HepG2 (cell line): ENCODE data around the gene DENND2A. TPM values are rescaled to one million over a fixed set of nuclear protein-coding genes. Genes with fewer than 3 reads are reported as not detected.

Experiments used
- ATAC-seq: fragments of 200-7000 bp; cut with Tn5 transposase; 3 replicates; pipeline ENCODE4 v1.9.1; 2020; ENCODE audit warnings: mild to moderate bottlenecking, moderate library complexity
- BruUV-seq: library from RNA; stranded (reverse); fragments of 400-500 nt; replicated peaks from 2 replicates; lab custom pipeline; 2021; lab: Mats Ljungman, UMichigan
- CTCF ChIA-PET: fragments of 300-600 bp; formaldehyde crosslinking; extraction: SDS; loops from one replicate; lab custom pipeline; 2021; ENCODE audit warnings: low total read pairs, inconsistent platforms, low intra/inter-chr PET ratio; lab: Yijun Ruan, JAX
- POLR2A ChIA-PET: fragments of 350-600 bp; sonication (Branson Sonifier 250); formaldehyde crosslinking; loops from one replicate; lab custom pipeline; 2020; ENCODE audit warnings: antibody characterized with exemption, inconsistent platforms; lab: Yijun Ruan, JAX
- DNase-seq: peaks from one replicate; pipeline ENCODE4 v3.0.0-alpha.2; 2015; ENCODE audit warnings: low spot score
- FAIRE-seq: peaks from 3 replicates; lab custom pipeline; 2011; peaks lifted over from hg19 to GRCh38; lab: Jason Lieb, UNC
- H2AFZ ChIP-seq: one replicate; pipeline ENCODE4 v1.6.1; 2011; ENCODE audit warnings: low read length, inconsistent platforms
- H3K27ac ChIP-seq: fragments of 300-600 bp; 3 replicates; pipeline ENCODE4 v1.8.0; 2011; ENCODE audit warnings: mixed run types, mild to moderate bottlenecking, mixed read lengths, low read length, inconsistent platforms; ENCODE audit not compliant: insufficient read depth; ENCODE audit errors: extremely low read length
- H3K27me3 ChIP-seq, 2 experiments: fragments of 200-600 bp in 1 of 2; 2 replicates in 1 of 2; 3 replicates in 1 of 2; pipeline versions ENCODE4 v1.6.0 to v1.8.0; 2011; ENCODE audit warnings: low read length in 2 of 2, mild to moderate bottlenecking in 2 of 2, moderate library complexity in 2 of 2, inconsistent platforms in 1 of 2; ENCODE audit not compliant: insufficient read depth in 2 of 2, control insufficient read depth in 1 of 2
- H3K36me3 ChIP-seq, 2 experiments: fragments of 200-600 bp in 1 of 2; replicated peaks in 1 of 2; 2 replicates in 1 of 2; 3 replicates in 1 of 2; pipeline versions ENCODE4 v1.5.1 to v1.8.0; 2011; ENCODE audit warnings: low read length in 2 of 2, inconsistent platforms in 1 of 2; ENCODE audit not compliant: insufficient read depth in 2 of 2, control insufficient read depth in 1 of 2
- H3K4me1 ChIP-seq: 2 replicates; pipeline ENCODE4 v1.5.1; 2012; ENCODE audit warnings: low read length, inconsistent platforms; ENCODE audit not compliant: insufficient read depth
- H3K4me2 ChIP-seq: 2 replicates; pipeline ENCODE4 v1.6.0; 2011; ENCODE audit warnings: low read depth, low read length, inconsistent platforms
- H3K4me3 ChIP-seq, 3 experiments: fragments of 200-600 bp in 1 of 3; sonication (generic), shearing (Covaris generic) in 1 of 3; replicated peaks in 1 of 3; 2 replicates each; pipeline ENCODE4 v1.5.1; 2011 to 2016; ENCODE audit warnings: low read length in 3 of 3, inconsistent platforms in 2 of 3, low read depth in 2 of 3, mild to moderate bottlenecking in 2 of 3, control low read depth in 1 of 3, mixed read lengths in 1 of 3; ENCODE audit not compliant: insufficient read depth in 1 of 3
- H3K79me2 ChIP-seq: one replicate; pipeline ENCODE4 v1.6.1; 2011; ENCODE audit warnings: low read length, inconsistent platforms; ENCODE audit not compliant: insufficient read depth
- H3K9ac ChIP-seq: 2 replicates; pipeline ENCODE4 v1.6.0; 2011; ENCODE audit warnings: mild to moderate bottlenecking, low read depth, low read length, inconsistent platforms; ENCODE audit not compliant: insufficient read depth
- H3K9me3 ChIP-seq: 2 replicates; pipeline ENCODE4 v1.5.1; 2012; ENCODE audit warnings: mild to moderate bottlenecking, low read length
- H4K20me1 ChIP-seq: 2 replicates; pipeline ENCODE4 v1.6.0; 2011; ENCODE audit warnings: inconsistent platforms, mild to moderate bottlenecking, low read length, moderate library complexity; ENCODE audit not compliant: insufficient read depth
- ADNP ChIP-seq: sonication (generic); formaldehyde crosslinking; IDR thresholded peaks from 2 replicates; pipeline ENCODE4 v1.4.0; 2020; ENCODE audit warnings: missing genetic modification reagents
- KAT2B ChIP-seq: fragments of 150-350 bp; IDR thresholded peaks from 2 replicates; pipeline ENCODE4 v1.6.1; 2014; ENCODE audit warnings: low read depth, low read length, borderline replicate concordance
- NONO ChIP-seq, 2 experiments: fragments of 450-650 bp in 1 of 2; sonication (generic) in 1 of 2; formaldehyde crosslinking in 1 of 2; IDR thresholded peaks in 1 of 2; conservative IDR thresholded peaks in 1 of 2; 2 replicates each; pipeline versions ENCODE4 v1.6.1 to v1.8.0; 2017 to 2022; ENCODE audit warnings: mild to moderate bottlenecking in 1 of 2, missing genetic modification reagents in 1 of 2, moderate library complexity in 1 of 2
- PBX3 ChIP-seq: sonication (generic); formaldehyde crosslinking; IDR thresholded peaks from 2 replicates; pipeline ENCODE4 v1.8.1; 2023; ENCODE audit warnings: missing genetic modification reagents, inconsistent platforms, borderline replicate concordance
- SMAD1 ChIP-seq: sonication (generic); formaldehyde crosslinking; IDR thresholded peaks from 2 replicates; pipeline ENCODE4 v1.4.0; 2020; ENCODE audit warnings: missing genetic modification reagents, low read depth, mild to moderate bottlenecking, borderline replicate concordance
- SRSF1 ChIP-seq: fragments of 200-400 bp; formaldehyde crosslinking; optimal IDR thresholded peaks from 2 replicates; pipeline ENCODE3; 2017; ENCODE audit warnings: mild to moderate bottlenecking, low read depth, low read length, moderate library complexity
- STAT5B ChIP-seq: sonication (generic); formaldehyde crosslinking; IDR thresholded peaks from 2 replicates; pipeline ENCODE4 v1.4.0; 2020; ENCODE audit warnings: missing genetic modification reagents
- ZNF367 ChIP-seq: sonication (generic); formaldehyde crosslinking; IDR thresholded peaks from 2 replicates; pipeline ENCODE4 v1.4.0; 2020; ENCODE audit warnings: missing genetic modification reagents, borderline replicate concordance
- WGBS: methylation state at CpG from one replicate; pipeline ENCODE4 v1.1.6; 2017; ENCODE audit warnings: low lambda C conversion rate; 5-methylcytosine and 5-hydroxymethylcytosine counted together
- in situ Hi-C: cut with HindIII; loops from 2 replicates; pipeline ENCODE4 v1.10.0; 2017; ENCODE audit warnings: low pct_unique_long_range_greater_than_20kb; ENCODE audit not compliant: extremely low pct_ligation_motif_present
- intact Hi-C: fragments of 100-400 bp; cut with micrococcal nuclease; formaldehyde crosslinking; loops from one replicate; pipeline ENCODE4 v1.10.0; 2022; ENCODE audit not compliant: unreplicated experiment
- polyA plus RNA-seq, 8 experiments: library from polyadenylated mRNA; depleted of rRNA in 3 of 8; stranded (reverse) in 7 of 8; unstranded in 1 of 8; fragments of >200 nt; fragmentation: Illumina TruSeq in 4 of 8; extraction: Trizol in 4 of 8; gene quantifications; 2 replicates each; pipeline versions ENCODE4 v1.2.1 to v1.2.3, GENCODE V29; 2011 to 2016; ENCODE audit warnings: low read depth in 4 of 8, missing spikeins in 1 of 8, mixed read lengths in 1 of 8; ENCODE audit not compliant: insufficient read depth in 1 of 8
- total RNA-seq, 5 experiments: library from RNA; depleted of rRNA; stranded (reverse); fragments of >200 nt; fragmentation: Illumina TruSeq; extraction: Trizol; gene quantifications; 2 replicates each; pipeline ENCODE4 v1.2.3, GENCODE V29; 2016; ENCODE audit warnings: low read depth in 1 of 5
- TF ChIP-seq, protein P1 (sequence below): sonication (generic); formaldehyde crosslinking; IDR thresholded peaks from 2 replicates; pipeline ENCODE4 v1.4.0; 2020; ENCODE audit warnings: mild to moderate bottlenecking, low read depth, missing genetic modification reagents

Gene DENND2A
- total and polyA plus RNA-seq, 2 of the 13 experiments (the other 11 are each of a cell fraction or from before 2014, with no cell fraction given), result not detected

- POLR2A ChIA-PET, result no interaction called here
- no peaks in the 10 kb centered on the region for H3K9me3 ChIP-seq
- BruUV-seq, result no TSS peak
- H2AFZ ChIP-seq, result no peak overlapping the region
- H3K4me1 ChIP-seq, result peaks cover 8% of the 10 kb centered on the region; the same call in 1 of the 2 replicates
- H3K4me2 ChIP-seq, result no peak overlapping the region
- no peak overlapping the region for H3K27ac ChIP-seq
- no peak overlapping the region for H3K9ac ChIP-seq
- intact Hi-C loops (no loop called here), in situ Hi-C loops (loop anchor here (25.0 kb wide), 1 partner anchor 329 kb away; the partner anchor contains the start of gene MRPS33)
- no peak for FAIRE-seq
- no peak overlapping the region for H3K4me3 ChIP-seq
- TF ChIP-seq ZNF367 (no peak), ADNP (CRISPR knock-in tag) (no peak), SMAD1 (no peak), SRSF1 (no peak), PBX3 (CRISPR knock-in tag) (no peak), STAT5B (CRISPR knock-in tag) (no peak), NONO (IDR thresholded peaks at IDR 0.05) (no peak), NONO (CRISPR knock-in tag; conservative IDR thresholded peaks at IDR 0.05) (no peak), KAT2B (no peak)
- TF ChIP-seq, protein P1, sequence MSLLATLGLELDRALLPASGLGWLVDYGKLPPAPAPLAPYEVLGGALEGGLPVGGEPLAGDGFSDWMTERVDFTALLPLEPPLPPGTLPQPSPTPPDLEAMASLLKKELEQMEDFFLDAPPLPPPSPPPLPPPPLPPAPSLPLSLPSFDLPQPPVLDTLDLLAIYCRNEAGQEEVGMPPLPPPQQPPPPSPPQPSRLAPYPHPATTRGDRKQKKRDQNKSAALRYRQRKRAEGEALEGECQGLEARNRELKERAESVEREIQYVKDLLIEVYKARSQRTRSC (CRISPR knock-in tag), result no peak
- no peak for DNase-seq
- no peaks in the 10 kb centered on the region for H3K79me2 ChIP-seq
- WGBS, result 87% methylated on average over 3 of the region's 3 CpGs
- no peaks in the 10 kb centered on the region for H3K27me3 ChIP-seq
- CTCF ChIA-PET, result no interaction called here
- no peaks in the 10 kb centered on the region for H4K20me1 ChIP-seq
- no peak for ATAC-seq
- peaks cover 1 to 15% of the 10 kb centered on the region in 2 experiments; a peak in 3 of 5 replicates for H3K36me3 ChIP-seq
Observed at GRCh38 chr7:140683657-140684056, 43.0 kb upstream of the DENND2A start.
